HG02610 (cell line): ENCODE data around the gene GET4.

ENCODE experiments used
- ATAC-seq: cut with Tn5 transposase; IDR thresholded peaks from one replicate; pipeline ENCODE4 v1.9.1; 2021; ENCODE audit warnings: mild to moderate bottlenecking, moderate library complexity; ENCODE audit not compliant: unreplicated experiment

GET4 gene

GRCh38 chr7:885261-885892 is 9.0 kb downstream of the GET4 start:
- no peak for ATAC-seq

GRCh38 chr7:885893-886625 is 9.7 kb downstream of the GET4 start:
- ATAC-seq: no peak

DNA sequence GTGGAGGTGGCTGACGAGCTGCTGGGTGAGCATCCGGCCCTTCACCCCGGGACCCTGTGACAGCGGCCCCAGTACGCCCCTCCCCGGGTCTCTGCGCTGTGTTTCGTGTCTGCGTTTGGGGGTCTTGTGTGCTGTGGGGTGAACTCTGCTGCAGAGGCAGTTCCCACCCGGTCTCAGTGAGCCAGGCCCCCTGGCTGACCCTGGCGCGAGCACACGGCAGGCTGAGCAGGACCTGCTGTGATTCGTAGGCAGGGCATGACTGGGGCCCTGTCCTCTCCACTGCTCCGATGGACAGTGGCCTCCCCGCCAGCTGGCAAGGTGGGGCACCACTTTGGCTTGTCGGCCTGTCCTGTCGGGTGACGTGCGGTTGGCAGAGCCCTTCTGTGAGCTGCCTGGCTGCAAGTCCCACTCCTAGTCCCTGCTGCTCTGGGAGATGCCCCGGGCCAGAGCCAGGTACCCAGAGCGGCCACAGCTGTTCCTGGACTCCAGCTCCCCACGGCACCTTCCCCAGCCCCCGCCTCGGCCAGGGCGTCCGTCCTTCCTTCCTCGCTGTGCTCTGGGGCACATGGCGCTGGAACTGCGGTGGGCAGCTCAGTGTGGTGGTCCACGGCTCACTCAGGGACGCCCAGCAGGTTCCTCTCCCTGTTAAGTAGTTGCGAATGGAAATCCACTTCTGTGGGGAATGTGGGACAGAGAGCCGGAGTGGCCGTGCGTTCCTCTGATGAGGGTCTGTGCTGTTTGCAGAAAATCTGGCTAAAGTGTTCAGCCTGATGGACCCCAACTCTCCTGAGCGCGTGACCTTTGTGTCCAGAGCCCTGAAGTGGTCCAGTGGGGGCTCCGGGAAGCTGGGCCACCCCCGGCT is 10.5 kb downstream of the GET4 start:
- ATAC-seq: no peak

DNA sequence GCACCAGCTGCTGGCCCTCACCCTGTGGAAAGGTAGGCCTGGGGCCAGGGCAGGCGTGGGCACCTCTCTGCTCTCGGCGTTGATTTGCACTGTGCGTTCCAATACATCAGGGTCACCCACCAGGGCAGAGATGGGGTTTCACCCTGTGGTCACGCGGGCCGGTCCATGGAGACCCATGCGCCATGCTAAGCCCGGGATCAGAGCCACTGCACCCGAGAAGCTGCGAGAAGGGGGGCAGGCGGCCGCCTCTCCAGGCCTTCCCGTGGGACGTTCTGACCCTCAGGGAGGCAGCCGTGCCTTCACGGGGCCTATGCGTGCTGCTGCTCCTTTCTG is 11.1 kb downstream of the GET4 start:
- ATAC-seq: no peak

DNA sequence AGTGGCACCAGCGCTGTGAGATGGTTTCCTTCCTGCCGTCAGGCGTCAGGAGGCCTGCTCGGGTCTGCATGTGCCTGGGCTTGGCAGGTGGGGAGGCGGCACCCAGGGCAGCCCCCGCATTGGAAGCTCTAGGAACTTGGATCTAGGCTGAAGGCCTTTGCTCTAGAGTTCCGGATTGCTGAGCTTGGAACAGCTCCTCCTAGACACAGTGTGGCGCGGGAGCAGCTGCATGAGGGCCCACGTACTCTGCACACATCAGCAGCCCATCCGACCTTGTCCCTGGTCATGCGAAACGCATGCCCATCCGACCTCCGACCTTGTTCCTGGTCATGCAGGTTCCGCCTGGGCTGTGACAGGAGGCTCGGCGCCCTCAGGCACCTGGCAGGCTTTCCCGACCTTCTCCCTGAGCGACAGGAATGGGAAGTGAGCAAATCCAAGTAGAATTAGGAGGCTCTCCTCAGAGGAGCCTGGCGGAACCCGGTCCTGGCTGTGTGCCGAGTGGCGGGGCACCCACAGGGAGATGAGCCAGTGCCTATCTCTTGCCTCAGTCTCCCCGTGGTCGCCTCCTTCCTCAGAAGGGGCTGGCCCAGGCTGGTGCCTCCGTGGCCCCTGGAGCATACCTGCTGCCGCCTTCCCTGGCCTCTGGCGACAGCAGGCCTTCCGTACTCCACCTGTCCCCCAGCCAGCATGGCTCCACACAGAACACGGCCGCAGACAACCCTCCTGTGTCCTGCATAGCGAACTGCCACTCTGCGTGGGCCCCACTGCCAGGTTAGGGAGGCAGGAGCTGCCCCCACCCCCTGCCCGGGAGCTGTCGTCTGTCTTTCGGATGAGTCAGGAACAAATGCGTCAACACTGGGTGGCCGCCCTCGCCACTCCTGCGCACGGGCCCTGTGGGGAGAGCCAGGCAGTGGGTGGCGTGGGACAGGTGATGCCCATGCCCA is 12.0 kb downstream of the GET4 start:
- no peak for ATAC-seq

DNA sequence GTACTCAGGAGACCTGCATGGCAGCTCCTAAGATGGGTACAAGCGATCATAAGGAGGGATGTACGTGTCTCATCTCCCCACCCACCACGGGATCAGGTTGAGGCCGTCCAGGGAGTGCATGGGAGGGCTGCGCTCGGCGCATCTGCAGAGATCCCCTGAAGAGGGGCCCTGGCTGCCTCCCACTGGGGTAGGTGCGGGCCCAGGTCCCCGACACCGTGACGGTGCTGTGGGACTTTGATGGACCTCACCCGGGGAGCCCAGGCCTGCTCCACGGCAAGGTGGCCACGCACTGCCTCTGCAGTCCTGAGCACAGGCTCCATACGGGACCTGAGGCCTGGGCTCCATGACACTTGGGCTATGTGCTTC is 12.7 kb downstream of the GET4 start:
- ATAC-seq: no peak

DNA sequence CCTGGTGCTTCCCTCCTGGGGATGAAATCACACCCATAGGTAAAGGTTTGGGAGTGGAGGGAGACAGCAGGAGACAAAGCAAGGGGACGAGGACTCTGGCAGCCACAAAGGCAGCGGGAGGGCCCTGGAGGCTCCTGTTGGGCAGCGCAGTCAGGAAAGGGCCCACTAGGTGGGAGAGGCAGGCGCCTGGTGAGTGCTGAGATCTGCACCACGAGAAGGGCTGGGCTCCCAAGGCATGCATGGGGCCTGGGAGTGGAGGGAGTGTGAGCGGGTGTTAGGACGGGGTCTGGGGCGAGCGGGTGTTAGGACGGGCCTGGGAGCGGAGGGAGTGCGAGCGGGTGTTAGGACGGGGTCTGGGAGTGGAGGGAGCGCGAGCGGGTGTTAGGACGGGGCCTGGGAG is 13.0 kb downstream of the GET4 start:
- ATAC-seq: no peak

DNA sequence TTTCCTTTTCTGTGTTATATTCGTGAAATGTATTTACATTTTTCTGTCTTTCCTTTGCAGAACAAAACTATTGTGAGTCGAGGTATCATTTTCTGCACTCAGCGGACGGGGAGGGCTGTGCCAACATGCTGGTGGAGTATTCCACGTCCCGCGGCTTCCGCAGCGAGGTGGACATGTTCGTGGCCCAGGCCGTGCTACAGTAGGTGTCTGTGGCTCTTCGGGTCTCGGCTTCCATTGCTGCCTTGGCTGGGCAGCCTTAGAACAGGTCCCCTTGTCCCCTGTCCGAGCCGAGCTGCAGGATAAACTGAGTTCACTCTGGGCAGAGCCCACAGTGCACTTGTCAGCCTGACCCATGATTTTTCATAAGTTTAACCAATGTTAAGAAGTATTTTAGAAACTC is 14.5 kb downstream of the GET4 start:
- no peak for ATAC-seq

GRCh38 chr7:891291-891690 is 14.9 kb downstream of the GET4 start:
- ATAC-seq: no peak

GRCh38 chr7:891805-892204 is 15.5 kb downstream of the GET4 start:
- no peak for ATAC-seq

DNA sequence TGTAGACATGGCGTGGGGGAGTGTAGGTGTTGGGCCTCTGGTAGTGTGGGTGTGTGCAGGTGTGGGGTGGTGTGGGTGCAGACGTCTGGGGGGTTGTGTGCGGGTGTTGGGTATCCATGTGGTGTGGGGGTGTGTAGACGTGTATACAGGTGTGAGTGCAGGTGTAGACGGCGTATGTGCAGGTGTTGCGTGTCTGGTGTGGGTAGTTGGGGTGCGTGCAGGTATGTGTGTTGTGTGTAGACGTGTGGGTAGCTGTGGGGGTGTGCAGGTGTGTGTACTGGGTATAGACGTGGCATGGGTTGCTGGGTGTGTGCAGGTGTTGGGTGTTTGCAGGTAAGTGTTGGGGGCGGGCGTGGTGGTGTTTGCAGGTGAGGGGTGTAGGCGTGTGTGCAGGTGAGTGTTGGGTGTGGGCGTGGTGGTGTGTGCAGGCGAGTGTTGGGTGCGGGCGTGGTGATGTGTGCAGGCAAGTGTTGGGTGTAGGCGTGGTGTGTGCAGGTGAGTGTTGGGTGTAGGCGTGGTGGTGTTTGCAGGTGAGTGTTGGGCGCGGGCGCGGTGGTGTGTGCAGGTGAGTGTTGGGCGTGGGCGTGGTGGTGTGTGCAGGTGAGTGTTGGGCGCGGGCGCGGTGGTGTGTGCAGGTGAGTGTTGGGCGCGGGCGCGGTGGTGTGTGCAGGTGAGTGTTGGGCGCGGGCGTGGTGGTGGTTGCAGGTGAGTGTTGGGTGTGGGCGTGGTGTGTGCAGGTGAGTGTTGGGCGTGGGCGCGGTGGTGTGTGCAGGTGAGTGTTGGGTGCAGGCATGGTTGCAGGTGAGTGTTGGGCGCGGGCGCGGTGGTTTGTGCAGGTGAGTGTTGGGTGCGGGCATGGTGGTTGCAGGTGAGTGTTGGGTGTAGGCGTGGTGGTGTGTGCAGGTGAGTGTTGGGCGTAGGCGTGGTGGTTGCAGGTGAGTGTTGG is 16.6 kb downstream of the GET4 start:
- no peak for ATAC-seq

GRCh38 chr7:893686-894085 is 17.3 kb downstream of the GET4 start:
- ATAC-seq: no peak

DNA sequence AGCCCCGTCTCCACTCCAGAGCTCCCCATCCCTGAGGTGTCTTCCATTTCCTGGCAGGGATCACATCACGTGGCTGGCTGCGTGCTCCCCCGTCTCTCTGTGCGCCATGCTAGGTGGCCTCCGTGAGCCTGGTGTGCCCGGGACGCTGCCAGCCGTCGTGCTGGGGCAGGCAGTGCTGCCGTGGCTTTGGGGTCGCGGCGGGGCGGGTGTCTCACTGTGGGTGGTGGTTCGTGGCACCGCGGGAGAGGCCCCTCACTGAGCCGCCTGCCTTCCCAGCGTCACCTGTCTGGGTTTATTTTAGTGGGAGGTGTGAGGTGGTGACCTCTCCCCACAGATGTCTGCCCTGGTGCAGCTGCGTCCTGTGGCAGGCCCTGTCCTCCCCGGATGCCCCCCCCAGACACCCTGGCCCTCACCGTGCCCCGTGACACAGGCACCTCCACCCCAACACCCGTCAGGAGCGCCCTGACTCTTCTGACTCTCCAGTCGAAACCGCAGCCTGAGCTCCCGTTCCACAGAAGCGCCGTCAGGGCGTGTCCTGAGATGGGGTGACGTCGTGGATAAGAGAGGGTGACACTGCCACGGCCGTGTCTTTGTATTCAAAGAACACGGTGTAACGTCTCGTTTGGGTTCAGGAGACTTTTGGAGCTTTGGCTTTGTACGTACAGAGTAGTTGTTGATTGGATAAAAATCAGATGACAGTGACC is 18.0 kb downstream of the GET4 start:
- ATAC-seq: no peak

DNA sequence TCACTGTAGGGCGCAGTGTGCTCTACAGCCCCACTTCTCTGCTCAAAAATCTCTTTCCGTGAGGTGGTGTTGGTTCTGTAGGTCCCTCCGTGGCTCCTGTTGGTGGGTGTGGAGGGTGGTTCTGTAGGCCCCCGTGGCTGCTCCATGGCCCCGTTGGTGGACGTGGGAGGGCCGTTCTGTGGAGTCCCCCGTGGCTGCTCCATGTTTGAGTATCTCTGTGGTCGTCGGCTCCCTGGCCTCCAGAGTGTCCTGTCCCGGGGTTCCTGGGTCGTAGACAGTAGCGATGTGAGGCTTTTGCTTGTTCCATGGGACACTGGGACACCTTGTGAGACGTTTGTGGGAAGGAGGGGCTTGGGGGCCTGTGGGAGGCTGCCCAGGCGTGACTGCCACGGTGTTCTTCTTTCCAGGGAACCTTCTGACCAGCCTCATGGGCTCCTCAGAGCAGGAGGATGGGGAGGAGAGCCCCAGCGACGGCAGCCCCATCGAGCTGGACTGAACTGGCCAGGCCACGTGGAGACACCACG is 18.6 kb downstream of the GET4 start:
- ATAC-seq: no peak

DNA sequence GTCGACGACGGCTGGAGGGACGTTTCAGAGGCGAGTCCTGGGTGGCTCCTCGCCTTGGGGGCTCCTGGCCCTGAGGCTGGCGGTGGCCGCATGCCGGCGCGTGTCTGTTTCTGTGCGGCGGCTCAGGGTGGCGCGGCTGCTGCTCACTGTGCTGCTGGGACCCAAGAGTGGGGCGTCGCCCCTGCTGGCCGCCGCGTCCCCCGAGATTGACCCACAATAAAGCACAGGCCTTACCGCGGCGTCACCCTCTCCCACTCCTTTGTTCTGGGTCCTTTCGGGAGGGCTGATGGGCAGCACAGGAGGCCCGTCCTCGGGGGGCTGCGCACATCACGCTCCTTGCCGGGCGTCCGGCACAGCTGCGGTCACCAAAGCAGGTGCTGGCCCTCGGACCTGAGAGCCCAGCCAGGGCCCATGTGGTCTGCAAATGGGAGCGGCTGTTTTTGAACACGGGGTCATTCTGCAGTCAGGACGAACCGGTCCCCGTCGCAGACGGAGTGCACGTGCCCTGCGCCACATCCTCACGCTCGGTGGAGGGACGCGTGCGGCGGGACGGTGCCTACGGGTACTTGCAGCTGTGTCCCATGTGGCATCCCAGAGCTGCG is 19.2 kb downstream of the GET4 start:
- no peak for ATAC-seq

DNA sequence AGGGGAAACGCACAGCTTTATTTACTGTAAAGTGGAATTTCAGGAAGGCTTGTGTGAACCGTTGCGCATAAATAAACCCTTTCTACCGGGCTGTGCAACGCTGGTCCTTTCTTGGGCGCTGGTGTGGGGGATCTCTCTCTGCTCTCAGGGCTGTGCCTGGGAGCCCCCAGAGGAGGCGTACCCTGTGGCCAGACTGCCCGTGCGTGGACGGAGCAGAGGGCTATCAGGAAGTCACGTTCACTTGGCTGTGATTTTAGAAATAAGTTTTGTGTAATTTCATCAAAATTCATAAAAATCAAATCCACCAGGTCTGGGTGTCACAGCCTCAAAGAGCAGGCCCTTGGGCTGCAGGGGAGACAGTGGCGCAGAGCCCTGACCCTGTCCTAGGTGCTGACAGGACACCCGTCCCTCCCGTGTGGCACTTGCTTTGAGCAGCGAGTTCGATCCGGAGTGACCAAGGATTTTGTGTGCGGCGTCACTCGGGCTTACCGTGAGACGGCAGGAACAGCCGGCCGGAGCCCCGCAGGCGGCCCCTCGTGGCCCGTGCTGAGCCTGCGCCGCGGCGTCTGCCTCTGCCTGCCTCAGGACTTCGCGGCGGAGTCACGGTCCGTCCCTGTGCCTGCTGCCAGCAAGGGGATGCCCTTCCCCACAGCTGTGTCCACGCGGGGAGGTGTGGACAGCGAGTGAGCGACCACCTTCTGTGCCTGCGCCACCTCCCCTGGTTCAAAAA is 20.2 kb downstream of the GET4 start:
- ATAC-seq: no peak

DNA sequence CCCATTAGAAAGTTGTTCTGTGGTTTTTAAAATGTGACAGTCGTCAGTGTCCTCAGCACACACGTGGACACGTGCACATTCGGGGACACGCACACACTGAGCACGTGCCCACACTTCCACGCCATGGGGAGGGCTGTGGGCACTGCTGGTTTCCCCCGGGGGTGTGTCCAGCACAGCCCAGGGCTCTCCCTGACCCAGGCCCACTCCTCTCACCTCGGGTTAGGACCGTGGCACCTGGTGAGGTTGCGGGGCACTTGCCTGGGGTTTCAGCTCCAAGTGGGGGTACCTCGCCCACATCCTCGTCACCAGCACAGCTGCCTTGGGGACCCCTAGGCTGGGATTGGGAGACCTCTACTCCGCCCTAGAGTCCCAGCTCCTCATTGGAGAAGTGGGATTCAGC is 20.7 kb downstream of the GET4 start:
- ATAC-seq: no peak

DNA sequence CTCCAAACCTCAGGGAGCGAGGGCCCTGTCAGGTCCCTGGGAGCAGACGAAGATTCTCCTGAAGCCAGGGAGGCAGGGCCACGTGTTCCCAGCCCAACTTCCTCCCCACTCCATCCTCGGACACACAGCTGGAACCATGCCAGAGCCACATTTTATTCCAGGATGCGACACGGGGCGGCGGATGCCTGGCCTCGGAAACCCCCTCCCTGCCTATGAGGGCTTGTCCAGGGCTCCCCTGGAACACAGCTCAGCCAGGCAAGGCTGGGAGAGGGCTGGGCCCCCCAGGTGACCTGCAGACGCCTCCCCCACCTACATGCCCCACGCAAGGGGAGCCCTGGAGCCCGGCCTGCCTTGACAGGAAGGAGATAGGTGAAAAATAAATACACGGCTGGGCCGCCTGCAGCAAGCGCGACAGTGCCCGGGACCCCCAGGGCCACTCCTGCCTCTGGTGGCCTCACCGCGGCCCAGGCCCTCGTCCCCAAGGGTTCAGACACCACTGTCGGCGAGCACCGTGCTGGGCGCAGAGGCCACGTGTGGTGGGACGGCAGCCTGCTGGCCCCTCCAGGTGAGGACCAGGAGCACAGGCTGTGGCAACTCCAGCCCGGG is 21.5 kb downstream of the GET4 start:
- no peak for ATAC-seq
